Sigmoid colon (tissue), 4 donors: ENCODE results near the gene CNN2.

Experiments
- CTCF ChIP-seq, 4 experiments: fragments of 450-650 bp in 3 of 4; fragments of 200-600 bp in 1 of 4; IDR thresholded peaks; one replicate each; pipeline ENCODE4 v1.5.1; 2016 to 2019; ENCODE audit warnings: antibody characterized with exemption in 4 of 4, mild to moderate bottlenecking in 3 of 4, moderate library complexity in 2 of 4
- EP300 ChIP-seq, 4 donors: sonication (generic); formaldehyde crosslinking; IDR thresholded peaks; one replicate each; pipeline ENCODE4 v1.6.1; 2017; ENCODE audit warnings: antibody characterized with exemption in 4 of 4

GRCh38 chr19:1087813-1088415 lies 61.5 kb downstream of the CNN2 start:
- no peak for TF ChIP-seq EP300 (IDR thresholded peaks at IDR 0.05)
- TF ChIP-seq CTCF (IDR thresholded peaks at IDR 0.05), result no peak
